NCI-H1048 (cell line): ENCODE data around the gene ICAM5.
A peak's percentile ranks its signal among the peaks of the same experiment; 100 is the strongest.
"Not testable (repeated sequence)": the region's sequence is repeated elsewhere in the genome, so short reads cannot be mapped to it uniquely, and the experiment has no call there.

ENCODE experiments used
- DNase-seq: peaks from one replicate; lab custom pipeline; 2025; lab: John Stamatoyannopoulos, UW

ICAM5 gene, protein sequence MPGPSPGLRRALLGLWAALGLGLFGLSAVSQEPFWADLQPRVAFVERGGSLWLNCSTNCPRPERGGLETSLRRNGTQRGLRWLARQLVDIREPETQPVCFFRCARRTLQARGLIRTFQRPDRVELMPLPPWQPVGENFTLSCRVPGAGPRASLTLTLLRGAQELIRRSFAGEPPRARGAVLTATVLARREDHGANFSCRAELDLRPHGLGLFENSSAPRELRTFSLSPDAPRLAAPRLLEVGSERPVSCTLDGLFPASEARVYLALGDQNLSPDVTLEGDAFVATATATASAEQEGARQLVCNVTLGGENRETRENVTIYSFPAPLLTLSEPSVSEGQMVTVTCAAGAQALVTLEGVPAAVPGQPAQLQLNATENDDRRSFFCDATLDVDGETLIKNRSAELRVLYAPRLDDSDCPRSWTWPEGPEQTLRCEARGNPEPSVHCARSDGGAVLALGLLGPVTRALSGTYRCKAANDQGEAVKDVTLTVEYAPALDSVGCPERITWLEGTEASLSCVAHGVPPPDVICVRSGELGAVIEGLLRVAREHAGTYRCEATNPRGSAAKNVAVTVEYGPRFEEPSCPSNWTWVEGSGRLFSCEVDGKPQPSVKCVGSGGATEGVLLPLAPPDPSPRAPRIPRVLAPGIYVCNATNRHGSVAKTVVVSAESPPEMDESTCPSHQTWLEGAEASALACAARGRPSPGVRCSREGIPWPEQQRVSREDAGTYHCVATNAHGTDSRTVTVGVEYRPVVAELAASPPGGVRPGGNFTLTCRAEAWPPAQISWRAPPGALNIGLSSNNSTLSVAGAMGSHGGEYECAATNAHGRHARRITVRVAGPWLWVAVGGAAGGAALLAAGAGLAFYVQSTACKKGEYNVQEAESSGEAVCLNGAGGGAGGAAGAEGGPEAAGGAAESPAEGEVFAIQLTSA

DNA sequence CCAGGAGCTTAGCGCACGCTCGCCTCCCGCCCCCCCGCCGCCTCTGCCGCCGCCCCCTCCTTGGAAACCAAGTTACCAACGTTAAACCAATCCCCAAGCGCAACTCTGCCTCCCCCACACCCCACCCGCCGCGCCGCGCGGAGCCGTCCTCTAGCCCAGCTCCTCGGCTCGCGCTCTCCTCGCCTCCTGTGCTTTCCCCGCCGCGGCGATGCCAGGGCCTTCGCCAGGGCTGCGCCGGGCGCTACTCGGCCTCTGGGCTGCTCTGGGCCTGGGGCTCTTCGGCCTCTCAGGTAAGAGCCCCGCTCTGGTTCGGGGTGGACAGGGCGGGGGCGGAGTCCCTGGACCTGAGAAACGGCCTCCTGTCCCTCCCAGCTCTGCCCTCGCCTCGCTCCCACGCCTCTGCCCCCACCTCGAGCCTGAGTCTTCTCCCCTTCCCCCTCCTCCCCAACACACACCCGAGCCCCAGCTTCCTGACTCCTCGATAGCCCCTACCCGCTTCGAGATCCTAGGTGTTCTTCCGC, at the start of gene ICAM5:
Gene ICAM5, plus strand, starts transcription at position 117 of the 521 bp plus-strand sequence. Its CDS starts 92 bp downstream, at position 209.
- no peak for DNase-seq

DNA sequence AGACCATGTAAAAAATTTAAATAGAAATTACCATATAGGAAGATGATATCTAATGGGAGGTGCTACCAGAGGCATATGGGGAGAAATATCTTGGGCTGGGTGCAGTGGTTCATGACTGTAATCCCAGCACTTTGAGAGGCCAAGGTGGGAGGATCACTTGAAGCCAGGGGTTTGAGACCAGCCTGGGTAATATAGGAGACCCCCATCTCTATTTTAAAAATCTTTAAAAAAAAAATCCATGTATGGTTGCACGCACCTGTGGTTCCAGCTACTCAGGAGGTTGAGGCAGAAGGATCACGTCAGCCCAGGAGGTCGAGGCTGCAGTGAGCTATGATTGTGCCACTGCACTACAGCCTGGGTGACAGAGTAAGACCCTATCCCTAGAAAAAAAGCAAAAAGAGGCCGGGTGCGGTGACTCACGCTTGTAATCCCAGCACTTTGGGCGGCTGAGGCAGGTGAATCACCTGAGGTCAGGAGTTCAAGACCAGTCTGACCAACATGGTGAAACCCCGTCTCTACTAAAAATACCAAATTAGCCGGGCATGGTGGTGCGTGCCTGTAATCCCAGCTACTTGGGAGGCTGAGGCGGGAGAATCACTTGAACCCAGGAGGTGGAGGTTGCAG, 47.8 kb upstream of the ICAM5 start:
- not testable (repeated sequence) for DNase-seq

DNA sequence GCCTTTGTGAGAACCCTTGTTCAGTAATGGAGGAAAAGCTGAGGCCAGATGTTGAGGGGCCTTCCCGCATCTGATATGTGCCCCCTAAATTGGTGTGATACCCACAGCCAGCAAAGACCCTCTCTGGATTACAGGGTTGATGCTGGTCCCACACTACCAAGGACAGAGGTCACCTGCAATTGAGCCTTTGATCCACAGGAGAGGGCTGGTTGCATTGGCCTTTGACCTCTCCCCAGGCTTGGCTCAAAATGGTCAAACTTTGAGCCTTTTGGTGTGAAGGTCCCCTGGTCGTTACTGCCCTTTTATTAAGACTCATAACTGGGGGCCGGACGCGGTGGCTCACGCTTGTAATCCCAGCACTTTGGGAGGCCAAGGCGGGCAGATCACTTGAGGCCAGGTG, 46.1 kb upstream of the ICAM5 start:
- no peak for DNase-seq

DNA sequence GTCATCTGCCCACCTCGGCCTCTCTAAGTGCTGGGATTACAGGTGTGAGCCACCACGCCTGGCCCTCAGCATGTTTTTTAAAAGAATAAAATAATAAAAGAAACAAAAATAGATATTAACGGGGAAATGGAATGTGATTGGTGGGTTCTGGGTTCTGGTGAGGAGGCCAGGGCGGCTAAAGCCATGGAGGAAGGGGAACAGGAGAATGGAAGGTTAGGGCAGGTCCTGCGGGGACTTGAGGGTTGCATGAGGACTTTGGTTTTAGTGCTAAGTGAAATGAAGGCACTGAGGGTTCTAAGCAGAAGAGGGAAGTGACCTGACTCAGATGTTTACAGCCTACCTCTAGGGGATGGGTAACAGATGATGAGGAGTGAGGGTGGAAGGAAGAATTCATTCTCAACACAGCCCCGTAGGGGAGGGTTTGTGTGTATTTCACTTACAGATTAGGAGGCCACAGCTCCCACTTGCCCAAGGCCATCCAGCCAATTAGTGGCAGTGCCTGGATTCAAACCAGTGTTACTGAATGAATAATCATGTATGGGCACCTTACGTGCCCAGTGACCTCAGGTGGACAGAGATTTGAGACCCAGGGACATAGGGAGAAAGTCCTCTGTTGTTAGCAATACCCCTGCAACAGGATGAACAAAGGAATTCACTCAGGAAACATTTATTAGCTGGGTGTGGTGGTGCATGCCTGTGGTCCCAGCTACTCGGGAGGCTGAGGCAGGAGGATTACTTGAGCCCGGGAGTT, 44.4 kb upstream of the ICAM5 start:
- DNase-seq: no peak

DNA sequence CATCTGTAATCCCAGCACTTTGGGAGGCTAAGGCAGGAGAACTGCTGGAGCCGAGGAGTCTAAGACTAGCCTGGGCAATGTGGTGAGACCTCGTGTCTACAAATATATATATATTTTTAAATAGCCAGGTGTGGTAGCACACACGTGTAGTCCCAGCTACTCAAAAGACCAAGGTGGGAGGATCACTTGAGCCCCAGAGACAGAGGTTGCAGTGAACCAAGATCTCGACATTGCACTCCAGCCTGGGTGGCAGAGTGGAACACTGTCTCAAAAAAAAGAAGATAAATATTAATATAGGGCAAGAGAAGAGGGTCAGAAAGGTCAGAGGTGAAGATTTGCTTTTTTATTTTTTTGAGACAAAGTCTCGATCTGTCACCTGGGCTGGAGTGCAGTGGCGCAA, 43.2 kb upstream of the ICAM5 start:
- no peak for DNase-seq

DNA sequence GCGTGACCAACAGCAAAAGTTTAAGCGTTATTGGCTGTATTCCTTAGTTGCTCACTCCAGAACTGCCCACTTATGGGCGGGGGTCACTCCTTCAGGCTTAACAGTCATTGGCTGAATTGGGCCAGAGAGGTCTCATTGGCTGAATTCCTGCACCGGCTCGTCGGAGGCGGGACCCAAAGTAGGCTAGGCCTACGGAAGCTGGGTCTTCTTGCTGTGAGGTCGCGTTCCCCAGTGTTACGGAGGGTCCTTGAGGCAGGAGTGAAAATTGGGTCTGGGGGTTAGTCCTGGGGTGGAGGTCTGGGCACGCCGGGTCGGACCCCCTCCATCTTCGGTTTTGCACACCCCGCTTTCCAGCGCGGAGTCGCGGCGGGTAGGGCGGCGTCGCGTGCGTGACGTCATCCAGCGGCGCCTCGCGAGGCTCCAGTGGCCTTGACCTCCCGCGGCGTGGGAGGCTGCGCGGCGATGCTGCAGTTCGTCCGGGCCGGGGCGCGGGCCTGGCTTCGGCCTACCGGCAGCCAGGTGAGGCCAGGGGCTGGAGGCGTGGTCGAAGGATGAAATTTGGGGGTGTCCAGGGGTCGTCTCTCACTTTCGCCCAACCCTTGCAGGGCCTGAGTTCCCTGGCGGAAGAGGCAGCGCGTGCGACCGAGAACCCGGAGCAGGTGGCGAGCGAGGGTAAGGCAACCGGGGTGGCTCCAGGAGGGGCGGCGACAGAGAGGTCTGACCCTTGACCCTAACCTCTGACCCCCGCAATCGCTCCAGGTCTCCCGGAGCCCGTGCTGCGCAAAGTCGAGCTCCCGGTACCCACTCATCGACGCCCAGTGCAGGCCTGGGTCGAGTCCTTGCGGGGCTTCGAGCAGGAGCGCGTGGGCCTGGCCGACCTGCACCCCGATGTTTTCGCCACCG, 37.7 kb upstream of the ICAM5 start, which contains the start of gene MRPL4:
Gene MRPL4, plus strand, starts transcription at position 423 of the 903 bp plus-strand sequence. Its CDS starts 40 bp downstream, at position 463.
- peak; percentile 97 for DNase-seq

DNA sequence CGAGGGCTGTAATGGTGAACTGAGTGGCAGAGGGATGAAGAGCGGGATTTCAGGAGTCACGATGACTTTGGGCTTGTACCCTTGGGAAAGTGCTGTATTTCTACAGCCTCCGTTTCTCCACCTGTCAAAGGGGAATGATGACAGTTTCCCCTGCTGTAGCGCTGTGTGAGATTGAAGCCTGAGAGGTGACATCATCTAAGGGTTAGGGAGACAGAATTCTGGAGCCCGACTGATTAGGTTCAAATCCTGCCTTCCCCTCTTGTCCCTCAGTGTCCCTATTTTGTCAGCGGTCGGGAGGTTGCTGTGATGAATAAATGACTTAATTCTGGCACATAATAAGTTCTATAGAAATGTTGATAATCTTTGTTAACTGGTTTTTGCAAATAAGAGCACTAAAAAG, 37.0 kb upstream of the ICAM5 start:
- no peak for DNase-seq

DNA sequence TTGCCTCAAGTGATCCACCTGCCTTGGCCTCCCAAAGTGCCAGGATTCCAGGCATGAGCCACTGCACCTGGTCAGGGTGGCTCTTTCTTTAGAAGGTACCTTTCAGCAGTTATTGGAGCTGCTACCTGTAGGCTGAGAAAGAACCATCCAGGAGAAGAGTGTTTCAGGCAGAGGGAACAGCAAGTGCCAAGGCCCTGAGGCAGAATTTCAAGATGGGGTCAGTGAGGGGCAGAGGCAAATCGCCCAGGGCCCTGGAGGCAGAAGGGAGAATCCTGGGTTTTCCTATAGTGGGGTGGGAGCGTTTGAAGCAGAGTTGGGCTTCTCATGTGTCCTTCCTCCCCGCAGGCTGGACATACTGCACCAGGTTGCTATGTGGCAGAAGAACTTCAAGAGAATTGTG, 35.5 kb upstream of the ICAM5 start:
- DNase-seq: no peak

DNA sequence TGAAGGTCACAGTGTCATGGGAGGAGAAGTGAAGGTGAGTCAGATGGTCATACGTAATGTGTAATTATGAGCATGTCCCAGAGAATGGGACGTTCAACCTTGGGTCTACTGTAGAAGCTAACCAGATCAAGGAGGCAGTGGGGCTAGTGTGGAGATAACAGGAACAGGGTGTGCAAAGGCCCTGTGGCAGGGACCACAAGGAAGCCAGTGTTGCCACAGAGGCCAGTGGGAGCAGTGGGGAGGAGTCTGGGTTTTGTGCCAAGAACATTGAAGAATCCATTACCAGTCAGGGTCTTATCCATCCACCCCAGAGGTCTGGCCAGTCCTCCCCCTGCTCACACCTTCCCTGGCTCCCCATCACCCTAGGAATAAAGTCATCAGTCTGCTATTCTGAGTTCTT, 34.4 kb upstream of the ICAM5 start:
- no peak for DNase-seq

DNA sequence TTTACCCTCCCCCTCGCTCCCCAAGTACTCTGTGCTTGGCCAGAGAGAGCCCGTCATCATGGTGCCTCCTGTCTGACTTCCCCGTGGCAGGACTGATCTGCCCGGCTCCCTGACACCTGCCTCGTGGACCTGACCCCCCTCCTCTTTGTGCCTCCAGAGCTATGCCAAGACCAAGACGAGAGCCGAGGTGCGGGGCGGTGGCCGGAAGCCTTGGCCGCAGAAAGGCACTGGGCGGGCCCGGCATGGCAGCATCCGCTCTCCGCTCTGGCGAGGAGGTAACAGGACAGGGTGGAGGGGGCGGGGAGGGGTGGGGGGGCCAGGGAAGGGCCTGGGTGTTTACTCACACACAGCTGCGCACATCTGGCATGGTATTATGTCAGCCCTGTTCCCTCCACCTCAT, 33.2 kb upstream of the ICAM5 start:
- no peak for DNase-seq

DNA sequence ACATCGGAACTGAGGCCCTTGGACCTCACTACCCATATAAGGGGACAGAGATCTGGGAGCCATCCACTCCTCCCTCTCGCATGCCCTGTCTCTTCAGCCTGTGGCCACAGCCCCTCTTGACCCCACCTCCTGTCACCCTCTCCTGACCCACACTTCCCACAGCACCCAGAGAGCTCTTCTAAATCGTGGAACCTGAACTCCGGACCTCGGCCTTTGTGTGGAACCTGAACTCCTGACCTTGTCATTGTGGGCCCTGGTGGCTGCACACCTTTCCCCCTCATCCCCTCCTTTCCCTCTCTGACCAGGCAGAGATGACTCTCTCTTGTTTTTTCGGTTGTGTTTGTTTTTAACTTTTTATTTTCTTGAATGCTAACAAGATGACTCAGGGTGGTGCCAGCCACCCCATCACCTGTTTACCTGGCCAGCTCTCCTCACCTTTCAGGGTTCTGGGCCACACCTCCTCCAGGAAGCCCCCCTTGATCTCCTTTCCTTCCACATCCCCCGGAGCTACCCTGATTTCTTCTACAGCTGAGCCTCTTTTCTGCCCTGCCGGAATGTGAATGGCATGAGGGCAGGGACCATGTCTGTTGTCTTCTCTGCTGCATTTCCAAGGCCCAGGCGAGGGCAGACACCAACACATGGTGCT, 32.7 kb upstream of the ICAM5 start:
- DNase-seq: no peak

DNA sequence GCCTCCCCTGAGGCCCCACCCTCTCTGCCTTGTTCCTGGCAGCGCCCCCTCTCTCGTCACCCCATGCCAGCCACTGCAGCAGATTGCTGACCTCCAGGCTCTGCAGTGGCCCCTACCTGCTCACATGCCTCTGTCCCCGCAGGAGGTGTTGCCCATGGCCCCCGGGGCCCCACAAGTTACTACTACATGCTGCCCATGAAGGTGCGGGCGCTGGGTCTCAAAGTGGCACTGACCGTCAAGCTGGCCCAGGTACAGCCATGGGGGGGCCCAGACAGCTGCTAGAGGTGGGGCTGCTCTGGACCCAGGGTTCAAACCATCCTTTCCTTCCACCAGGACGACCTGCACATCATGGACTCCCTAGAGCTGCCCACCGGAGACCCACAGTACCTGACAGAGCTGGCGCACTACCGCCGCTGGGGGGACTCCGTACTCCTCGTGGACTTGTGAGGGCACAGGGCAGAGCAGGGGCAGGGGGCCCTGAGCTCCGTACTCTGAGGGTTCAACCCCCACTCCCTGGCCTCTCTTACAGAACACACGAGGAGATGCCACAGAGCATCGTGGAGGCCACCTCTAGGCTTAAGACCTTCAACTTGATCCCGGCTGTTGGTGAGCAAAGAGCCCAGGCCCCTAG, 31.6 kb upstream of the ICAM5 start:
- no peak for DNase-seq

DNA sequence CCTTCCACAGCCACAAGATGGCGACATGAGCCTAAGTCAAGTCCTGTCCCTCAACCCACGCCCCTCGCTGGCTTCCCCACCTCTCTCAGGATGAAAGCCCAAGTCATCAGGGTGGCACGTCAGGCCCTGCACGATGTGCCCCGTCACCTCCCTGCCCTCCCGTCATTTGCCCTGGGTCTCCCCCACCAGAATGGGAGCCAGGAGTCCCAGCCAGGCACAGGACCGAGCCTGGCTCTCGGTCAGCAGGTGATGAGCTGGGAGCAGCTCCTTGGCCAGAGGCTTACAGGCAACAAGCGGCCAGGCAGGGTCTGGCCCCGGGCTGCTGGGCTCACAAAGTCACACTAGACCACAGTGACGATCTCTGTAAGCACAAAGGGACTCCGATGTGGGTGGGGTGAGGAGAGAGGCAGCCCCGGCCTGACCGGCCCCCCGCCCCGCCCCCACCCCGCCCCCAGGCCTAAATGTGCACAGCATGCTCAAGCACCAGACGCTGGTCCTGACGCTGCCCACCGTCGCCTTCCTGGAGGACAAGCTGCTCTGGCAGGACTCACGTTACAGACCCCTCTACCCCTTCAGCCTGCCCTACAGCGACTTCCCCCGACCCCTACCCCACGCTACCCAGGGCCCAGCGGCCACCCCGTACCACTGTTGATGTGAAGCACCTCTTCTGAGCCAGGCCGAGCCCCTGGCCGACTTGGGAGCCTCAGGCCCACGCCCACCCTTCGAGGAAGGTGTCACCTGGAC, 30.4 kb upstream of the ICAM5 start:
- peak; percentile 79 for DNase-seq

DNA sequence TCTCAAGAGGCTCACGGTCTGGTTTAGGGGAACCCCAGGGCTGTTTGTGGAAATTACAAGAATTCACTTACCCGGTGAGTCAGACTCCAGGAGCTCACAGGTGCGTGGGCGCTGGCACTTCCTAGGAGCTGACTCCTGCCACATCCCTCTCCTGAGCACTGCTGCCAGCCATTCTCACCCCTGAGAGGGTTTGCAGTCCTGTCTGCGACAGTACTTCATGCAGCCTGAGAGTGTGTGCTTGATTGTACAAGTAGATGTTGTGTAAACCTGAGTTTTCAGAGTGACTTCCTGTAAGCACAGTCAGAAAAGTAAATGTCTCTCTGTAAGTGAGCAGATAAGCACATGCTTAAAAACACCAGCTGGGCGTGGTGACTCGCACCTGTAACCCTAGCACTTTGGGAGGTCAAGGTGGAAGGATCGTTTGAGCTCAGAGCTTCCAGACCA, 29.6 kb upstream of the ICAM5 start:
- DNase-seq: no peak

DNA sequence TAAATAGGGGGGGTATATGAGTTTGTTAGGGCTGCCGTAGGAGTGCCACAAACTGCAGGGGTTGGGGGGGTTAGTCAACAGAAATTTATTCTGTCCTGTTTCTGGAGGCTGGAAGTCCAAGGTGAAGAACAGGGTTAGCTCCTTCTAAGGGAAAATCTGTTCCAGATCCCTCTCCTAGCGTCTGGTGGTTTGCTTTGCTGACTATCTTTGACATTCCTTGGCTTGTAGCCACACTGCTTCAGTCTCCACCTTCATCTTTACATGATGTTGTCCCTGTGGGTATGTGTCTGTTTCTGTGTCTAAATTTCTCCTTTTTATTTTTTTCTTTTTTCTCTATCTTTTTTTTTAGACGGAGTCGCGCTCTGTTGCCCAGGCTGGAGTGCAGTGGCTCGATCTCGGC, 27.0 kb upstream of the ICAM5 start:
- no peak for DNase-seq

DNA sequence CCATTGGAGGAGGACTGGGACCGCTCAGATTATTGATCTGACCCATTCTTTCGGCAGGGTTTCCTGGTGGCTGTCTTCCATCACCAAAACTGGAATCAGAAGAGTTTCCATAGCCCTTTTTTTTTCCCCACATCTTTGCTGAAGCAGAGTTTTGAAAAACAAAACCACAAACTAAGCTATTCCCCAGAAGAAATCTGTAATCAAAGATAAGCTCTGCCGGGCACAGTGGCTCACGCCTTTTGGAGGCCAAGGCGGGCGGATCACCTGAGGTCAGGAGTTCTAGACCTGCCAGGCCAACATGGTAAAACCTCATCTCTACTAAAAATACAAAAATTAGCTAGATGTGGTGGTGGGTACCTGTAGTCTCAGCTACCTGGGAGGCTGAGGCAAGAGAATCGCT, 23.0 kb upstream of the ICAM5 start:
- no peak for DNase-seq

DNA sequence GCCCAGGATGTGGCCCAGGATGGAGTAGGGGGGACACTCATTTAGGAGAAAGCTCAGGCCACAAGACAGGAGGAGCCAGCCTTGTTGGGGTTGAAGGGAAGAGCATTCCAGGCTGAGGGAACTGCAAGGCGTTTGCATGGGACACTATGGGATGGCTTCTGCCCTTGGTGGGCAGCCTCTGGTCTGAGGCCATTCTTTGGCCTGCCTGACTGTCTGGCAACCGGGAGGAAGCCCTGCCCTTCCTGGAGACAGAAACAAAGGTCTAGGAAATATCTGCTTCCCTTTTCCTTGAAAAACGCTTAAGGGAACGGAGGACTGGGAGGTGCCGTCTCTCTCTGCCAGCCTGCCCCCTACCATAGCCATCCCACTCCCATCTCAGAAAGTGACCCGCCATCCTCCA, 21.7 kb upstream of the ICAM5 start:
- no peak for DNase-seq

DNA sequence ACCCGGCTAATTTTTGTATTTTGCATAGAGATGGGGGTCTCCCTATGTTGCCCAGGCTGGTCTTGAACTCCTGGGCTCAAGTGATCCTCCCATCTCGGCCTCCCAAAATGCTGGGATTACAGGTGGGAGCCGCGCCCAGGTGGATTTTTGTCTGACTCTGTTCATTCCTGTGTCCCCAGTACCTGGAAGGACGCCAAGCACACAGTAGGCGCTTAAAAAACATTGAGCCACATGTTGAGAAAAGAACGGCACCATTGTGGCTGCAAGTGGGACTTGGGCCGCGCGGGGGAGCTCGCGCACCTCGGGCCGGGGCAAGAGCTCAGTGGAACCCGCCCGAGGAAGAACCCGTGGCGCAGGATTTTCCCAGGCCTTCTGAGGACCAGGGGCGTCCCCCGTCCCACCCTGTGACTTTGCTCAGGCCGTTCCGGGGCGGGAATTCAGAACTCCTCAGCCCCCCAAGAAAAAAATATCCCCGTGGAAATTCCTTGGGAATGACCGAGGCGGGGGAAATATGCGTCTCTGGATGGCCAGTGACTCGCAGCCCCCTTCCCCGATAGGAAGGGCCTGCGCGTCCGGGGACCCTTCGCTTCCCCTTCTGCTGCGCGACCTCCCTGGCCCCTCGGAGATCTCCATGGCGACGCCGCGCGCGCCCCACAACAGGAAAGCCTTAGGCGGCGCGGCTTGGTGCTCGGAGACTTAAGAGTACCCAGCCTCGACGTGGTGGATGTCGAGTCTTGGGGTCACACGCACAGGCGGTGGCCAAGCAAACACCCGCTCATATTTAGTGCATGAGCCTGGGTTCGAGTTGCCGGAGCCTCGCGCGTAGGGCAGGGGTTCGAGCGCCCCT, 20.2 kb upstream of the ICAM5 start:
- no peak for DNase-seq
